Heart left ventricle (tissue), 16 donors: ENCODE results near the gene MYO7A. TPM values are rescaled to one million over a fixed set of nuclear protein-coding genes. Genes with fewer than 3 reads are reported as not detected.

Experiments used
- ATAC-seq, 4 donors: fragments of 200-7000 bp; cut with Tn5 transposase; one replicate each; pipeline ENCODE4 v1.9.1; 2020 to 2022; ENCODE audit warnings: moderate library complexity in 4 of 4, mild to moderate bottlenecking in 3 of 4, moderate number of reproducible peaks in 1 of 4
- DNase-seq, 5 donors: peaks; one replicate each; pipeline ENCODE4 v3.0.0-alpha.2; 2020
- H3K27ac ChIP-seq, 12 donors: fragments of 200-600 bp; sonication (generic) in 4 of 12; one replicate each; pipeline versions ENCODE4 v1.5.0 to v1.8.0; 2016 to 2022; ENCODE audit warnings: mild to moderate bottlenecking in 2 of 12
- H3K27me3 ChIP-seq, 9 donors: fragments of 200-600 bp; sonication (generic) in 2 of 9; one replicate each; pipeline versions ENCODE4 v1.5.1 to v1.8.0; 2016 to 2022; ENCODE audit warnings: mild to moderate bottlenecking in 3 of 9
- H3K36me3 ChIP-seq, 9 donors: fragments of 200-600 bp; sonication (generic) in 2 of 9; one replicate each; pipeline versions ENCODE4 v1.5.0 to v1.8.0; 2018 to 2022; ENCODE audit warnings: mild to moderate bottlenecking in 2 of 9
- H3K4me1 ChIP-seq, 12 donors: fragments of 200-600 bp; sonication (generic) in 4 of 12; one replicate each; pipeline versions ENCODE4 v1.5.0 to v1.8.0; 2016 to 2022; ENCODE audit warnings: mild to moderate bottlenecking in 3 of 12
- H3K4me3 ChIP-seq, 12 donors: fragments of 200-600 bp; sonication (generic) in 4 of 12; one replicate each; pipeline versions ENCODE4 v1.5.0 to v1.8.0; 2017 to 2022; ENCODE audit warnings: mild to moderate bottlenecking in 9 of 12, moderate library complexity in 4 of 12
- H3K9me3 ChIP-seq, 12 donors: fragments of 200-600 bp; sonication (generic) in 4 of 12; one replicate each; pipeline versions ENCODE4 v1.5.0 to v1.8.0; 2016 to 2022; ENCODE audit warnings: mild to moderate bottlenecking in 1 of 12
- POLR2A ChIP-seq, 2 donors: fragments of 450-650 bp; IDR thresholded peaks; one replicate each; pipeline ENCODE4 v1.6.1; 2017; ENCODE audit warnings: antibody characterized with exemption in 2 of 2, mild to moderate bottlenecking in 2 of 2, moderate library complexity in 2 of 2
- WGBS, 4 donors: extraction: QIAGEN DNeasy Blood & Tissue Kit in 2 of 4; methylation state at CpG; one replicate each; pipeline versions ENCODE4 v1.1.5 to v1.1.7; 2013 to 2018; 5-methylcytosine and 5-hydroxymethylcytosine counted together
- intact Hi-C, 10 donors: fragments of 100-400 bp; cut with DNase I; formaldehyde crosslinking; loops; one replicate each; pipeline versions ENCODE4 v1.11.1 to v1.14.2; 2022
- polyA plus RNA-seq, 2 donors: library from polyadenylated mRNA; stranded (reverse); fragments of 200-250 nt; gene quantifications; one replicate each; pipeline ENCODE4 v1.2.3, GENCODE V29; 2013
- total RNA-seq, 9 donors: library from RNA; depleted of rRNA in 2 of 9; stranded (reverse); fragments of >200 nt in 2 of 9; fragmentation: NEBNext Ultra II Directional in 3 of 9; extraction: Animal tissue kit (Norgen Biotek cat#: 25700) in 3 of 9; gene quantifications; one replicate each; pipeline versions ENCODE4 v1.1.0 to v1.2.4, GENCODE V29; 2016 to 2023
- TF ChIP-seq, protein P1 (sequence below), 12 donors: fragments of 200-600 bp; sonication (generic) in 4 of 12; IDR thresholded peaks; one replicate each; pipeline versions ENCODE4 v1.5.0 to v1.8.0; 2018 to 2022; ENCODE audit warnings: antibody characterized with exemption in 12 of 12, mild to moderate bottlenecking in 5 of 12
- donor health status: ischemic (EF 13 %, LVEDD 7.1; RV severe dilation, severe dysfunction).
- donor health status: healthy with polysubstance abuse.
- donor health status: DM: no; HTN: yes; CAD: no.
- donor health status: DM: no; HTN: no; CAD: no.
- donor health status: ischemic (EF 25% LVEDD 6.9; RV normal size, moderate dysfunction).
- donor health status: ischemic (EF 25% LVEDD 5.7; RV mildly dilated, moderate dysfunction).
- donor health status: healthy.
- donor health status: DM: yes; HTN: yes; CAD: no.
- donor health status: ischemic (EF 35%, LVEDD 5.7; RV mildly dilated, moderate dysfunction).
- donor health status: nonischemic (EF 11% LVEDD 7.7; RV severe dilation, severe dysfunction).
- donor health status: DM: yes; HTN: yes; CAD: no.
- donor health status: PGD.
- donor health status: ischemic (EF 29% LVEDD 5.4; RV normal size, mild dysfunction).
- donor health status: nonischemic (EF 23%, LVEDD 6.1; RV moderate dilation, normal function).

Gene MYO7A
- total and polyA plus RNA-seq, 11 donors: 1.0 to 17.1 (median 2.7) TPM

DNA sequence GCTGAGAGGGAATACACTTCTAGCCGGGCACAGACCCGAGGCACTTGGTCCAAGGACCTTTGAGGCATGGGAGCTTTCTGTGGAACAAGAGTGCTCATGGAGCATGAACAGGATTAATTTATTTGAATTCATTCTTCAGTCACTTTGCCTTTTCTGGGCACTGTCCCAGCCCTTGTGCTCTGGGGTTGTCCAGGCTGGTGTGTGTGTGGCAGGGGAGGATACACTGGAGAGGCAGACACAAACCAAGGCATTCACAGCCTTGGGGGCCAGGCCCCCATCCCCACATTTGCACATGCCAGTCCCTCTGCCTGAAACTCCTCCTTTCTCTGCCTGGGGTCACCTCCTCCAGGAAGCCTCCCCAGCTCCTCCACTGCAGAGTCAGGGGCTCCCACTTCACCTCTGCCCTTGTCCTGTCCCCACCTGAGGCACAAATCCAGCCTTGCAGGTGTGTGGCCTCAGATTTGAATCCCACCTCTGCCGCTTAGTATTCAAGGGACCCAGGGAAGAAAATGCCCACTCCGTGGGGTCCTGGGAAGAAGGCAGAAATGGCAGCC, 55.5 kb downstream of the MYO7A start:
- intact Hi-C loops: loop anchor here in 1 of 10 donors (10.0 kb wide), 1 partner anchor 259 kb away; no protein-coding TSS in a partner anchor
- Histone ChIP-seq H3K4me3 (no peak overlapping the region), H3K9me3 (no peaks in the 10 kb centered on the region), H3K4me1 (peaks cover 0 to 6% (median 0%) of the 10 kb centered on the region in 12 donors), H3K36me3 (peaks cover 0 to 6% (median 0%) of the 10 kb centered on the region in 9 donors), H3K27ac (no peak overlapping the region), H3K27me3 (no peaks in the 10 kb centered on the region)
- DNase-seq (peak in 1 of 5 donors; percentile 37), ATAC-seq (no peak)
- TF ChIP-seq, protein P1, sequence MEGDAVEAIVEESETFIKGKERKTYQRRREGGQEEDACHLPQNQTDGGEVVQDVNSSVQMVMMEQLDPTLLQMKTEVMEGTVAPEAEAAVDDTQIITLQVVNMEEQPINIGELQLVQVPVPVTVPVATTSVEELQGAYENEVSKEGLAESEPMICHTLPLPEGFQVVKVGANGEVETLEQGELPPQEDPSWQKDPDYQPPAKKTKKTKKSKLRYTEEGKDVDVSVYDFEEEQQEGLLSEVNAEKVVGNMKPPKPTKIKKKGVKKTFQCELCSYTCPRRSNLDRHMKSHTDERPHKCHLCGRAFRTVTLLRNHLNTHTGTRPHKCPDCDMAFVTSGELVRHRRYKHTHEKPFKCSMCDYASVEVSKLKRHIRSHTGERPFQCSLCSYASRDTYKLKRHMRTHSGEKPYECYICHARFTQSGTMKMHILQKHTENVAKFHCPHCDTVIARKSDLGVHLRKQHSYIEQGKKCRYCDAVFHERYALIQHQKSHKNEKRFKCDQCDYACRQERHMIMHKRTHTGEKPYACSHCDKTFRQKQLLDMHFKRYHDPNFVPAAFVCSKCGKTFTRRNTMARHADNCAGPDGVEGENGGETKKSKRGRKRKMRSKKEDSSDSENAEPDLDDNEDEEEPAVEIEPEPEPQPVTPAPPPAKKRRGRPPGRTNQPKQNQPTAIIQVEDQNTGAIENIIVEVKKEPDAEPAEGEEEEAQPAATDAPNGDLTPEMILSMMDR (IDR thresholded peaks at IDR 0.05): no peak
- no peak for TF ChIP-seq POLR2A (IDR thresholded peaks at IDR 0.05)
- 83 to 95% (median 92%) methylated on average over 4 of the region's 4 CpGs for WGBS, 4 donors

DNA sequence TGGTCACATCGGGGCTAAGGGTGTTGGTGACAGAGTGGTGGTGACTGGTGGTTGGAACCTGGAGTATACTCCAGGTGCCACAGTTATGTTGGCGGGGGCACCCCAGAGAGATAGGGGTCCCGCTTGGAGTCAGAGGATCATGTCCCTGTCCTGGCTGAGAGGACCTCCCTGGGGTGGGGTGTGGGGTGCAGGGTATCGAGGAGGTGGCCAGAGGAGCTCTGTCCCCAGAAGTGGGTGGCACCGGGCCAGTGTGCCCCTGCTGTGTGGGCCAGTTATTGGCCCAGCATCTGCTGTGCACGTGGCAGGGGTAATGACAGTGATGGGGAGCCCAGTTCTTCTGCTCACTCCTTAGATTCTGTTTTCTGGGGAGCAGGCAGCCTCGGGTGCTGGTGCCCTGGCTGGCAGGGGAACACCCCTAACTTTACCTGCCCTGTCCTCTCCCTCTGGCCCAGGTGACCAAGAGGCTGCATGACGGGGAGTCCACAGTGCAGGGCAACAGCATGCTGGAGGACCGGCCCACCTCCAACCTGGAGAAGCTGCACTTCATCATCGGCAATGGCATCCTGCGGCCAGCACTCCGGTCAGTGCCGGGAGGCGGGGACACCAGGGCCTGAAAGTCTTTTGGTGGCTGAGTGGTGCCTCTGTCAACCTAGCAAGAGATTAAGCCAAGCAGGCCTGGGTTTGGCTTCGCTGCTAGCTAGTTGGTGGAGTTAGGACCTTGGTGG, 56.3 kb downstream of the MYO7A start:
- 86 to 91% (median 88%) methylated on average over 14 to 15 of the region's 15 CpGs for WGBS, 4 donors
- no peak for TF ChIP-seq POLR2A (IDR thresholded peaks at IDR 0.05)
- TF ChIP-seq, protein P1 (IDR thresholded peaks at IDR 0.05): no peak
- Histone ChIP-seq H3K27me3 (no peaks in the 10 kb centered on the region), H3K4me1 (peaks cover 0 to 1% (median 0%) of the 10 kb centered on the region in 12 donors), H3K4me3 (no peak overlapping the region), H3K9me3 (no peaks in the 10 kb centered on the region), H3K27ac (no peak overlapping the region), H3K36me3 (peaks cover 0 to 1% (median 0%) of the 10 kb centered on the region in 9 donors)
- DNase-seq (peak in 1 of 5 donors; percentile 44), ATAC-seq (no peak)
- intact Hi-C loops: loop anchor here in 1 of 10 donors (10.0 kb wide), 1 partner anchor 259 kb away; no protein-coding TSS in a partner anchor

GRCh38 chr11:77186302-77186701, 58.3 kb downstream of the MYO7A start:
- WGBS, 4 donors: 89 to 100% (median 95%) methylated on average over 1 of the region's 1 CpG
- Histone ChIP-seq H3K36me3 (peaks cover 0 to 3% (median 0%) of the 10 kb centered on the region in 9 donors), H3K27ac (no peak overlapping the region), H3K9me3 (no peaks in the 10 kb centered on the region), H3K27me3 (no peaks in the 10 kb centered on the region), H3K4me1 (no peaks in the 10 kb centered on the region), H3K4me3 (no peak overlapping the region)
- ATAC-seq (no peak), DNase-seq (no peak)
- TF ChIP-seq, protein P1 (IDR thresholded peaks at IDR 0.05): no peak
- TF ChIP-seq POLR2A (IDR thresholded peaks at IDR 0.05): no peak
- intact Hi-C loops: loop anchor here in 5 of 10 donors (5.0 to 10.0 kb wide), 3 partner anchors 139 to 361 kb away; no protein-coding TSS in a partner anchor

- 88 to 90% (median 90%) methylated on average over 9 of the region's 9 CpGs for WGBS, 4 donors
- H3K9me3 ChIP-seq: no peaks in the 10 kb centered on the region
- TF ChIP-seq POLR2A (IDR thresholded peaks at IDR 0.05): no peak
- TF ChIP-seq, protein P1 (IDR thresholded peaks at IDR 0.05): no peak
- no peaks in the 10 kb centered on the region for H3K4me1 ChIP-seq
- H3K4me3 ChIP-seq: no peak overlapping the region
- H3K27me3 ChIP-seq: no peaks in the 10 kb centered on the region
- ATAC-seq (no peak), DNase-seq (no peak)
- peaks cover 0 to 3% (median 0%) of the 10 kb centered on the region in 9 donors for H3K36me3 ChIP-seq
- intact Hi-C loops: loop anchor here in 5 of 10 donors (5.0 to 10.0 kb wide), 3 partner anchors 140 to 360 kb away; no protein-coding TSS in a partner anchor
- no peak overlapping the region for H3K27ac ChIP-seq
Observed at GRCh38 chr11:77187111-77187750, 59.2 kb downstream of the MYO7A start.
